Left lung (tissue), 10 donors: Measurements from ENCODE around the gene NIN. TPM values are rescaled to one million over a fixed set of nuclear protein-coding genes. Genes with fewer than 3 reads are reported as not detected.

Experiments
- ATAC-seq: fragments of 200-7000 bp; cut with Tn5 transposase; one replicate; pipeline ENCODE4 v1.9.1; 2020; ENCODE audit warnings: moderate library complexity
- DNase-seq, 4 donors: peaks; one replicate each; pipeline ENCODE4 v3.0.0-alpha.2; 2013 to 2020
- H3K27ac ChIP-seq, 2 donors: fragments of 200-600 bp; sonication (generic) in 1 of 2; one replicate each; pipeline versions ENCODE4 v1.5.0 to v1.8.0; 2020 to 2021
- H3K27me3 ChIP-seq, 2 donors: fragments of 200-600 bp; sonication (generic) in 1 of 2; one replicate each; pipeline versions ENCODE4 v1.5.0 to v1.8.0; 2020 to 2021
- H3K36me3 ChIP-seq, 2 donors: fragments of 200-600 bp; sonication (generic) in 1 of 2; one replicate each; pipeline versions ENCODE4 v1.5.0 to v1.8.0; 2020 to 2021
- H3K4me1 ChIP-seq, 2 donors: fragments of 200-600 bp; one replicate each; pipeline ENCODE4 v1.8.0; 2021
- H3K4me3 ChIP-seq, 2 donors: fragments of 200-600 bp; sonication (generic) in 1 of 2; one replicate each; pipeline versions ENCODE4 v1.5.0 to v1.8.0; 2020 to 2021; ENCODE audit warnings: mild to moderate bottlenecking in 1 of 2
- H3K9me3 ChIP-seq, 2 donors: fragments of 200-600 bp; sonication (generic) in 1 of 2; one replicate each; pipeline versions ENCODE4 v1.5.0 to v1.8.0; 2020 to 2021
- CTCF ChIP-seq, 2 donors: fragments of 200-600 bp; sonication (generic) in 1 of 2; IDR thresholded peaks; one replicate each; pipeline versions ENCODE4 v1.5.0 to v1.8.0; 2021; ENCODE audit warnings: antibody characterized with exemption in 2 of 2
- intact Hi-C, 2 donors: fragments of 100-400 bp; cut with DNase I; formaldehyde crosslinking; loops; one replicate each; pipeline versions ENCODE4 v1.11.2 to v1.14.2; 2022
- polyA plus RNA-seq, 6 donors: library from polyadenylated mRNA; unstranded; fragments of 120-200 nt; gene quantifications; one replicate each; pipeline ENCODE4 v1.2.1, GENCODE V29; 2013; ENCODE audit not compliant: insufficient read length in 6 of 6
- total RNA-seq, 2 donors: library from RNA; stranded (reverse); fragmentation: NEBNext Ultra II Directional; extraction: Animal tissue kit (Norgen Biotek cat#: 25700); gene quantifications; one replicate each; pipeline ENCODE4 v1.2.1, GENCODE V29; 2021
- donor health status: DM: no; HTN: yes; CAD: no.
- donor health status: DM: no; HTN: no; CAD: no.

NIN gene
- total and polyA plus RNA-seq, 8 donors = 25.2 to 49.6 (median 29.5) TPM

GRCh38 chr14:50741567-50741966, 89.4 kb downstream of the NIN start:
- TF ChIP-seq CTCF (IDR thresholded peaks at IDR 0.05) = no peak
- Histone ChIP-seq H3K36me3 (peaks cover 0 to 85% of the 10 kb centered on the region in 2 donors), H3K27me3 (no peaks in the 10 kb centered on the region), H3K27ac (peak overlapping the region in 1 of 2 donors; percentile 9), H3K4me3 (no peak overlapping the region), H3K9me3 (no peaks in the 10 kb centered on the region), H3K4me1 (peaks cover 0 to 15% of the 10 kb centered on the region in 2 donors)
- intact Hi-C loops = no loop called here
- ATAC-seq = no peak
- DNase-seq = no peak

GRCh38 chr14:50740856-50741255, 90.1 kb downstream of the NIN start:
- TF ChIP-seq CTCF (IDR thresholded peaks at IDR 0.05) = no peak
- Histone ChIP-seq H3K27me3 (no peaks in the 10 kb centered on the region), H3K36me3 (peaks cover 0 to 85% of the 10 kb centered on the region in 2 donors), H3K27ac (no peak overlapping the region), H3K4me3 (no peak overlapping the region), H3K9me3 (no peaks in the 10 kb centered on the region), H3K4me1 (peaks cover 0 to 15% of the 10 kb centered on the region in 2 donors)
- DNase-seq = no peak
- intact Hi-C loops = no loop called here
- ATAC-seq = no peak

GRCh38 chr14:50739186-50739585, 91.8 kb downstream of the NIN start:
- DNase-seq (no peak), ATAC-seq (no peak)
- Histone ChIP-seq H3K4me3 (no peak overlapping the region), H3K9me3 (no peaks in the 10 kb centered on the region), H3K27me3 (no peaks in the 10 kb centered on the region), H3K4me1 (peaks cover 0 to 15% of the 10 kb centered on the region in 2 donors), H3K36me3 (peaks cover 0 to 83% of the 10 kb centered on the region in 2 donors), H3K27ac (no peak overlapping the region)
- intact Hi-C loops = no loop called here
- TF ChIP-seq CTCF (IDR thresholded peaks at IDR 0.05) = no peak

- no peak for TF ChIP-seq CTCF (IDR thresholded peaks at IDR 0.05)
- H3K36me3 ChIP-seq = peaks cover 0 to 83% of the 10 kb centered on the region in 2 donors
- DNase-seq (no peak), ATAC-seq (no peak)
- intact Hi-C loops = no loop called here
- peaks cover 0 to 12% of the 10 kb centered on the region in 2 donors for H3K4me1 ChIP-seq
- H3K27me3 ChIP-seq = no peaks in the 10 kb centered on the region
- no peaks in the 10 kb centered on the region for H3K9me3 ChIP-seq
- H3K27ac ChIP-seq = no peak overlapping the region
- no peak overlapping the region for H3K4me3 ChIP-seq
These were observed 94.0 kb downstream of the NIN start for GRCh38 chr14:50736932-50737419.

- DNase-seq (no peak), ATAC-seq (no peak)
- no peak for TF ChIP-seq CTCF (IDR thresholded peaks at IDR 0.05)
- H3K27ac ChIP-seq = no peak overlapping the region
- intact Hi-C loops = no loop called here
- no peak overlapping the region for H3K4me3 ChIP-seq
- peaks cover 0 to 89% of the 10 kb centered on the region in 2 donors for H3K36me3 ChIP-seq
- peaks cover 0 to 7% of the 10 kb centered on the region in 2 donors for H3K4me1 ChIP-seq
- H3K27me3 ChIP-seq = no peaks in the 10 kb centered on the region
- H3K9me3 ChIP-seq = no peaks in the 10 kb centered on the region
These were observed 95.8 kb downstream of the NIN start for GRCh38 chr14:50734950-50735695.
